ENCODE measurements around the gene LITAFD.
"Not testable (repeated sequence)": the region's sequence is repeated elsewhere in the genome, so short reads cannot be mapped to it uniquely, and the experiment has no call there.

The LITAFD gene

DNA sequence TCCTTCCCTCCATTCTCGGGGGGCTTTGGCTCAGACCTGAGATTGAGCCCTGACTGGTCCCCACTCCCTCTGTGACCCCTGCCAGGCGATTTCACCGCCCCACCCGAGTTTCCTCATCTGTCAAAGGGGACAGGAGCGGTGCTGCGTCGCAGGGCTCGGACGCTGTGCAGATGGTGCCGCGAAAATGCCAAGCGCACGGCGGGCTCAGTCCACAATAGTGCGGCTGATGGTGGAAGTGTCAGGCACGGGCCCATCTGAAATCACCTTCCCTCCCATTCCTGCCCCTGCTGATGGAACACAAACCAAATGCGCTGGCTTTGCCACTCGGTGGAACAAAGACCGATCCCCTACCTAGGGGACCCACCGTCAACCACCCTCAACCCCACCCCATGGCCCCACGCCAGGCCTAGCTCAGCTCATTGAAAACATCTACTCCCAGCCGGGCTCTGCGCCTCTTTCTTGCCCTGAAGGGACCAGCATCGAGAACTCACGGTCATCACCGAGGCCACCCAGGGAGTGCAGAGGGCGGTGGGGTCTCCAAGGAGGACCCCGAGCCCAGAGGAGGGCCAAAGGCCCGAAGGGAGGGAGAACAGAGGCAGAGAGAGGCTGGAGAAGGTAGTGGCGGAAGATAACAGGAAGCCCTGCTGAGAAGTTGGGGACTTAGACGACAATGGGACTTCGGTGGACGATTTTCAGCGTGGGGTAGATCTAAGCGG is 14.8 kb upstream of the LITAFD start:
- Histone ChIP-seq H3K36me3 (ENCODE audit: control insufficient read depth in 4 of 4, insufficient read depth in 4 of 4, low read length in 3 of 4) (peaks cover 0 to 9% (median 0%) of the 10 kb centered on the region in 4 experiments), H3K27me3 (replicated peaks in 2 of 5; ENCODE audit: control insufficient read depth in 4 of 5, insufficient read depth in 5 of 5, low read length in 4 of 5) (no peaks in the 10 kb centered on the region), H3K4me3 (ENCODE audit: control insufficient read depth in 1 of 7, extremely low read depth in 1 of 7, insufficient read depth in 4 of 7, low read depth in 2 of 7, low read length in 6 of 7) (peak overlapping the region; percentile 54 to 87 (median 70)), H3K27ac (ENCODE audit: insufficient read depth in 1 of 2, low read depth in 1 of 2, low read length in 2 of 2, poor library complexity in 1 of 2, severe bottlenecking in 2 of 2) (peak overlapping the region in 1 of 2 experiments; percentile 67), H3K4me1 (ENCODE audit: control extremely low read depth in 1 of 4, control insufficient read depth in 4 of 4, insufficient read depth in 4 of 4, low read length in 3 of 4) (peaks cover 3 to 69% (median 40%) of the 10 kb centered on the region in 4 experiments), H3K9me3 (ENCODE audit: control extremely low read depth in 1 of 5, control insufficient read depth in 4 of 5, insufficient read depth in 2 of 5, low read depth in 1 of 5, low read length in 4 of 5) (no peaks in the 10 kb centered on the region)
- WGBS (ENCODE audit: insufficient coverage) = 12% methylated on average over 30 of the region's 35 CpGs
- ChIA-PET POLR2A (interaction anchor here (1.5 kb wide), 1 partner anchor 73 kb away, joined by 3 read pairs; no protein-coding TSS in a partner anchor), CTCF (interaction anchor here (1.0 to 1.8 kb wide), 2 partner anchors 12 to 235 kb away, joined by 3 read pairs; no protein-coding TSS in a partner anchor)
- peak in 1 of 3 donors; percentile 41 for DNase-seq

DNA sequence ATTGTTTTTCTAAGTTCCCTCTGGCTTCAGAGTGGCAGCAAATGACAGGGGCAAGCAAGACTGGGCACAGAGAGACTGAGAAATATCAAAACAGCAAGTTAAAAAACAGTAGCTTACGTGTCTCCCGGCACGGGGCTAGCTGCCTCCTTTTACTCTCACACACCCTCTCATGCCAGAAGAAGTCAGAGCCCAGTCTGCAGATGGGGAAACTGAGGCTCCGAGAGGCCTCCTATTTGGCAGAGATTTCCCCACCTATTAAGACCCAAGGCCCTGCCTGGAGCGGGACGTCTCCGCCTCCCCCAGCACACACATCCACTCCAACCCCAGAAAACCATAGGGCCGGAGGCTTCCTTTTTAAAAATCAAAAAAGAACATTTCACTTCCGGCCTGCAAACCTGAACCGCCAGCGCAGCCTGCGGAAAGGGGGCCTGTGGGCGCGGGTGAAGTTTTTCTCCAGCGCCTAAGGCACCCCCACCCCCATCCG is 14.2 kb upstream of the LITAFD start:
- peak overlapping the region; percentile 54 to 87 (median 70) for H3K4me3 ChIP-seq (ENCODE audit: control insufficient read depth in 1 of 7, extremely low read depth in 1 of 7, insufficient read depth in 4 of 7, low read depth in 2 of 7, low read length in 6 of 7)
- ChIA-PET POLR2A (interaction anchor here (1.3 to 1.5 kb wide), 2 partner anchors 10 to 73 kb away, joined by 3 to 5 read pairs; no protein-coding TSS in a partner anchor), CTCF (interaction anchor here (1.0 to 1.8 kb wide), 4 partner anchors 12 to 234 kb away, joined by 3 to 5 read pairs (median 4); no protein-coding TSS in a partner anchor)
- peaks cover 3 to 69% (median 40%) of the 10 kb centered on the region in 4 experiments for H3K4me1 ChIP-seq (ENCODE audit: control extremely low read depth in 1 of 4, control insufficient read depth in 4 of 4, insufficient read depth in 4 of 4, low read length in 3 of 4)
- no peaks in the 10 kb centered on the region for H3K9me3 ChIP-seq (ENCODE audit: control extremely low read depth in 1 of 5, control insufficient read depth in 4 of 5, insufficient read depth in 2 of 5, low read depth in 1 of 5, low read length in 4 of 5)
- 0% methylated on average over 6 of the region's 16 CpGs for WGBS (ENCODE audit: insufficient coverage)
- DNase-seq = peak; percentile 30 to 92 (median 85)
- no peaks in the 10 kb centered on the region for H3K27me3 ChIP-seq (replicated peaks in 2 of 5; ENCODE audit: control insufficient read depth in 4 of 5, insufficient read depth in 5 of 5, low read length in 4 of 5)
- peak overlapping the region in 1 of 2 experiments; percentile 67 for H3K27ac ChIP-seq (ENCODE audit: insufficient read depth in 1 of 2, low read depth in 1 of 2, low read length in 2 of 2, poor library complexity in 1 of 2, severe bottlenecking in 2 of 2)
- H3K36me3 ChIP-seq (ENCODE audit: control insufficient read depth in 4 of 4, insufficient read depth in 4 of 4, low read length in 3 of 4) = peaks cover 0 to 9% (median 0%) of the 10 kb centered on the region in 4 experiments

GRCh38 chr16:8868416-8869211 is 13.5 kb upstream of the LITAFD start, which contains the start of gene CARHSP1:
TSS of gene CARHSP1 (minus strand) at chr16:8869006. CDS start at chr16:8859328, 9,678 bp downstream.
- peak within 1 kb of the TSS in 1 of 2 experiments; percentile 67 for H3K27ac ChIP-seq (ENCODE audit: insufficient read depth in 1 of 2, low read depth in 1 of 2, low read length in 2 of 2, poor library complexity in 1 of 2, severe bottlenecking in 2 of 2)
- H3K36me3 ChIP-seq (ENCODE audit: control insufficient read depth in 4 of 4, insufficient read depth in 4 of 4, low read length in 3 of 4) = peaks cover 0 to 7% (median 0%) of the 10 kb centered on the region in 4 experiments
- peak; percentile 81 to 90 (median 84) for DNase-seq
- WGBS (ENCODE audit: insufficient coverage) = 0% methylated on average over 57 of the region's 83 CpGs
- H3K9me3 ChIP-seq (ENCODE audit: control extremely low read depth in 1 of 5, control insufficient read depth in 4 of 5, insufficient read depth in 2 of 5, low read depth in 1 of 5, low read length in 4 of 5) = no peaks in the 10 kb centered on the region
- H3K4me1 ChIP-seq (ENCODE audit: control extremely low read depth in 1 of 4, control insufficient read depth in 4 of 4, insufficient read depth in 4 of 4, low read length in 3 of 4) = peaks cover 3 to 69% (median 40%) of the 10 kb centered on the region in 4 experiments
- CTCF ChIA-PET = interaction anchor here (0.9 to 1.8 kb wide), 6 partner anchors 9 to 233 kb away, joined by 3 to 5 read pairs (median 4); partner anchors contain the start of gene LITAFD
- POLR2A ChIA-PET = interaction anchor here (0.7 to 1.5 kb wide), 4 partner anchors 11 to 223 kb away, joined by 3 to 6 read pairs (median 4); partner anchors contain the start of gene HAPSTR1
- peak within 1 kb of the TSS; percentile 54 to 87 (median 70) for H3K4me3 ChIP-seq (ENCODE audit: control insufficient read depth in 1 of 7, extremely low read depth in 1 of 7, insufficient read depth in 4 of 7, low read depth in 2 of 7, low read length in 6 of 7)
- no peaks in the 10 kb centered on the region for H3K27me3 ChIP-seq (replicated peaks in 2 of 5; ENCODE audit: control insufficient read depth in 4 of 5, insufficient read depth in 5 of 5, low read length in 4 of 5)

GRCh38 chr16:8869212-8869987 is 12.8 kb upstream of the LITAFD start:
- no peak overlapping the region for H3K27ac ChIP-seq (ENCODE audit: insufficient read depth in 1 of 2, low read depth in 1 of 2, low read length in 2 of 2, poor library complexity in 1 of 2, severe bottlenecking in 2 of 2)
- 25% methylated on average over 25 of the region's 37 CpGs for WGBS (ENCODE audit: insufficient coverage)
- POLR2A ChIA-PET = interaction anchor here (0.7 to 1.3 kb wide), 3 partner anchors 11 to 222 kb away, joined by 3 to 6 read pairs (median 5); partner anchors contain the start of gene HAPSTR1
- DNase-seq = peak in 2 of 3 donors; percentile 46 to 58
- peaks cover 0 to 3% (median 0%) of the 10 kb centered on the region in 4 experiments for H3K36me3 ChIP-seq (ENCODE audit: control insufficient read depth in 4 of 4, insufficient read depth in 4 of 4, low read length in 3 of 4)
- no peaks in the 10 kb centered on the region for H3K9me3 ChIP-seq (ENCODE audit: control extremely low read depth in 1 of 5, control insufficient read depth in 4 of 5, insufficient read depth in 2 of 5, low read depth in 1 of 5, low read length in 4 of 5)
- peaks cover 3 to 67% (median 41%) of the 10 kb centered on the region in 4 experiments for H3K4me1 ChIP-seq (ENCODE audit: control extremely low read depth in 1 of 4, control insufficient read depth in 4 of 4, insufficient read depth in 4 of 4, low read length in 3 of 4)
- no peaks in the 10 kb centered on the region for H3K27me3 ChIP-seq (replicated peaks in 2 of 5; ENCODE audit: control insufficient read depth in 4 of 5, insufficient read depth in 5 of 5, low read length in 4 of 5)
- peak overlapping the region in 6 of 7 experiments; percentile 52 to 82 (median 66) for H3K4me3 ChIP-seq (ENCODE audit: control insufficient read depth in 1 of 7, extremely low read depth in 1 of 7, insufficient read depth in 4 of 7, low read depth in 2 of 7, low read length in 6 of 7)
- CTCF ChIA-PET = interaction anchor here (0.9 to 4.3 kb wide), 7 partner anchors 9 to 233 kb away, joined by 3 to 36 read pairs (median 5); partner anchors contain the start of gene LITAFD

GRCh38 chr16:8869988-8870241 is 12.2 kb upstream of the LITAFD start:
- H3K27ac ChIP-seq (ENCODE audit: insufficient read depth in 1 of 2, low read depth in 1 of 2, low read length in 2 of 2, poor library complexity in 1 of 2, severe bottlenecking in 2 of 2); POLR2A ChIA-PET; H3K9me3 ChIP-seq (ENCODE audit: control extremely low read depth in 1 of 5, control insufficient read depth in 4 of 5, insufficient read depth in 2 of 5, low read depth in 1 of 5, low read length in 4 of 5); H3K36me3 ChIP-seq (ENCODE audit: control insufficient read depth in 4 of 4, insufficient read depth in 4 of 4, low read length in 3 of 4); H3K27me3 ChIP-seq (replicated peaks in 2 of 5; ENCODE audit: control insufficient read depth in 4 of 5, insufficient read depth in 5 of 5, low read length in 4 of 5); DNase-seq: not testable (repeated sequence)
- CTCF ChIA-PET = interaction anchor here (1.2 to 4.3 kb wide), 3 partner anchors 10 to 20 kb away, joined by 3 to 36 read pairs (median 5); partner anchors contain the start of gene LITAFD
- WGBS (ENCODE audit: insufficient coverage) = 98% methylated on average over 9 of the region's 10 CpGs
- peak overlapping the region in 1 of 7 experiments; percentile 82 for H3K4me3 ChIP-seq (ENCODE audit: control insufficient read depth in 1 of 7, extremely low read depth in 1 of 7, insufficient read depth in 4 of 7, low read depth in 2 of 7, low read length in 6 of 7)
- H3K4me1 ChIP-seq (ENCODE audit: control extremely low read depth in 1 of 4, control insufficient read depth in 4 of 4, insufficient read depth in 4 of 4, low read length in 3 of 4) = peaks cover 3 to 63% (median 41%) of the 10 kb centered on the region in 4 experiments

- POLR2A ChIA-PET = no interaction called here
These were observed 10.1 kb upstream of the LITAFD start for GRCh38 chr16:8872071-8872470.

More at GRCh38 chr16:8872071-8872470, 10.1 kb upstream of the LITAFD start:
- H3K27me3 ChIP-seq (replicated peaks in 2 of 5; ENCODE audit: control insufficient read depth in 4 of 5, insufficient read depth in 5 of 5, low read length in 4 of 5) = no peaks in the 10 kb centered on the region
- no peak overlapping the region for H3K27ac ChIP-seq (ENCODE audit: insufficient read depth in 1 of 2, low read depth in 1 of 2, low read length in 2 of 2, poor library complexity in 1 of 2, severe bottlenecking in 2 of 2)
- H3K4me1 ChIP-seq (ENCODE audit: control extremely low read depth in 1 of 4, control insufficient read depth in 4 of 4, insufficient read depth in 4 of 4, low read length in 3 of 4) = peaks cover 3 to 48% (median 30%) of the 10 kb centered on the region in 4 experiments
- no peaks in the 10 kb centered on the region for H3K9me3 ChIP-seq (ENCODE audit: control extremely low read depth in 1 of 5, control insufficient read depth in 4 of 5, insufficient read depth in 2 of 5, low read depth in 1 of 5, low read length in 4 of 5)
- WGBS (ENCODE audit: insufficient coverage) = 99% methylated on average over 5 of the region's 5 CpGs
- CTCF ChIA-PET = interaction anchor here (0.8 to 4.3 kb wide), 5 partner anchors 10 to 19 kb away, joined by 3 to 36 read pairs (median 3); partner anchors contain the start of gene LITAFD
- no peak overlapping the region for H3K4me3 ChIP-seq (ENCODE audit: control insufficient read depth in 1 of 7, extremely low read depth in 1 of 7, insufficient read depth in 4 of 7, low read depth in 2 of 7, low read length in 6 of 7)
- no peaks in the 10 kb centered on the region for H3K36me3 ChIP-seq (ENCODE audit: control insufficient read depth in 4 of 4, insufficient read depth in 4 of 4, low read length in 3 of 4)
- no peak for DNase-seq
